Neuronal stem cell (in vitro differentiated cells): ENCODE measurements around the gene IRS2.

Experiments
- DNase-seq: peaks from one replicate; pipeline ENCODE4 v3.0.0-alpha.2; 2013; ENCODE audit warnings: low spot score
- H2AFZ ChIP-seq: one replicate; pipeline ENCODE4 v1.6.1; 2013; ENCODE audit warnings: mild to moderate bottlenecking, low read length, inconsistent platforms
- H2AK5ac ChIP-seq: 2 replicates; pipeline ENCODE4 v1.6.1; 2013; ENCODE audit warnings: low read depth, mild to moderate bottlenecking, inconsistent platforms, low read length, moderate library complexity, mixed read lengths
- H2BK120ac ChIP-seq: 2 replicates; pipeline ENCODE4 v1.6.1; 2013; ENCODE audit warnings: low read depth, mild to moderate bottlenecking, inconsistent platforms, low read length, moderate library complexity, mixed read lengths
- H2BK12ac ChIP-seq: one replicate; pipeline ENCODE4 v1.6.1; 2013; ENCODE audit warnings: low read length, inconsistent platforms
- H2BK15ac ChIP-seq: 2 replicates; pipeline ENCODE4 v1.6.1; 2013; ENCODE audit warnings: mild to moderate bottlenecking, low read length, inconsistent platforms, mixed read lengths
- H2BK5ac ChIP-seq: one replicate; pipeline ENCODE4 v1.6.1; 2013; ENCODE audit warnings: inconsistent platforms, mild to moderate bottlenecking, low read length, moderate library complexity
- H3K14ac ChIP-seq: one replicate; pipeline ENCODE4 v1.6.1; 2013; ENCODE audit warnings: low read length, inconsistent platforms
- H3K18ac ChIP-seq: 2 replicates; pipeline ENCODE4 v1.6.1; 2013; ENCODE audit warnings: low read length, inconsistent platforms
- H3K23ac ChIP-seq: 2 replicates; pipeline ENCODE4 v1.6.1; 2013; ENCODE audit warnings: low read depth, mild to moderate bottlenecking, mixed read lengths, low read length, inconsistent platforms; ENCODE audit not compliant: poor library complexity
- H3K27ac ChIP-seq: replicated peaks from 3 replicates; pipeline ENCODE4 v1.5.1; 2013; ENCODE audit warnings: low read length, inconsistent platforms
- H3K27me3 ChIP-seq, 3 experiments: 2 replicates each; pipeline ENCODE4 v1.6.1; 2013; ENCODE audit warnings: low read length in 3 of 3, mild to moderate bottlenecking in 2 of 3, inconsistent platforms in 1 of 3, low read depth in 1 of 3, mixed read lengths in 1 of 3, moderate library complexity in 1 of 3; ENCODE audit not compliant: control insufficient read depth in 3 of 3, insufficient read depth in 3 of 3
- H3K36me3 ChIP-seq, 2 donors: replicated peaks in 1 of 2; 2 replicates each; pipeline ENCODE4 v1.6.1; 2013; ENCODE audit warnings: low read length in 2 of 2; ENCODE audit not compliant: control insufficient read depth in 2 of 2, insufficient read depth in 2 of 2
- H3K4ac ChIP-seq: 2 replicates; pipeline ENCODE4 v1.6.1; 2013; ENCODE audit warnings: inconsistent platforms, mild to moderate bottlenecking, low read length, moderate library complexity
- H3K4me1 ChIP-seq, 2 donors: 1 replicate in 1 of 2; 2 replicates in 1 of 2; pipeline ENCODE4 v1.6.1; 2013; ENCODE audit warnings: low read length in 2 of 2, low read depth in 1 of 2; ENCODE audit not compliant: control insufficient read depth in 2 of 2, insufficient read depth in 1 of 2
- H3K4me2 ChIP-seq: one replicate; pipeline ENCODE4 v1.6.1; 2013; ENCODE audit warnings: mild to moderate bottlenecking, low read length, inconsistent platforms; ENCODE audit not compliant: insufficient read depth, poor library complexity, severe bottlenecking
- H3K4me3 ChIP-seq, 2 donors: 2 replicates each; pipeline ENCODE4 v1.5.1; 2013; ENCODE audit warnings: low read length in 2 of 2, mild to moderate bottlenecking in 2 of 2, inconsistent platforms in 1 of 2, moderate library complexity in 1 of 2
- H3K79me1 ChIP-seq: one replicate; pipeline ENCODE4 v1.6.1; 2013; ENCODE audit warnings: low read depth, mild to moderate bottlenecking, inconsistent platforms, low read length, moderate library complexity
- H3K9ac ChIP-seq: one replicate; pipeline ENCODE4 v1.6.1; 2013; ENCODE audit warnings: mild to moderate bottlenecking, low read depth, low read length, inconsistent platforms; ENCODE audit not compliant: poor library complexity
- H3K9me3 ChIP-seq, 2 donors: replicated peaks in 1 of 2; 2 replicates each; pipeline versions ENCODE3 to v1.6.1; 2013; ENCODE audit warnings: low read length in 2 of 2, mild to moderate bottlenecking in 2 of 2, inconsistent platforms in 1 of 2, low read depth in 1 of 2, mixed read lengths in 1 of 2, moderate library complexity in 1 of 2; ENCODE audit not compliant: control insufficient read depth in 2 of 2, insufficient read depth in 1 of 2
- H4K8ac ChIP-seq: one replicate; pipeline ENCODE4 v1.6.1; 2013; ENCODE audit warnings: low read depth, mild to moderate bottlenecking, inconsistent platforms, low read length, moderate library complexity
- H4K91ac ChIP-seq: one replicate; pipeline ENCODE4 v1.6.1; 2013; ENCODE audit warnings: low read length, low read depth, mild to moderate bottlenecking, inconsistent platforms; ENCODE audit not compliant: poor library complexity
- WGBS, 2 donors: extraction: QIAGEN DNeasy Blood & Tissue Kit; methylation state at CpG; one replicate each; pipeline ENCODE4 v1.1.7; 2013; ENCODE audit warnings: missing lambda C conversion rate in 2 of 2, mixed read lengths in 1 of 2; ENCODE audit not compliant: insufficient read length in 2 of 2, insufficient replicate concordance in 1 of 2; ENCODE audit errors: extremely low coverage in 2 of 2; 5-methylcytosine and 5-hydroxymethylcytosine counted together

IRS2 gene

DNA sequence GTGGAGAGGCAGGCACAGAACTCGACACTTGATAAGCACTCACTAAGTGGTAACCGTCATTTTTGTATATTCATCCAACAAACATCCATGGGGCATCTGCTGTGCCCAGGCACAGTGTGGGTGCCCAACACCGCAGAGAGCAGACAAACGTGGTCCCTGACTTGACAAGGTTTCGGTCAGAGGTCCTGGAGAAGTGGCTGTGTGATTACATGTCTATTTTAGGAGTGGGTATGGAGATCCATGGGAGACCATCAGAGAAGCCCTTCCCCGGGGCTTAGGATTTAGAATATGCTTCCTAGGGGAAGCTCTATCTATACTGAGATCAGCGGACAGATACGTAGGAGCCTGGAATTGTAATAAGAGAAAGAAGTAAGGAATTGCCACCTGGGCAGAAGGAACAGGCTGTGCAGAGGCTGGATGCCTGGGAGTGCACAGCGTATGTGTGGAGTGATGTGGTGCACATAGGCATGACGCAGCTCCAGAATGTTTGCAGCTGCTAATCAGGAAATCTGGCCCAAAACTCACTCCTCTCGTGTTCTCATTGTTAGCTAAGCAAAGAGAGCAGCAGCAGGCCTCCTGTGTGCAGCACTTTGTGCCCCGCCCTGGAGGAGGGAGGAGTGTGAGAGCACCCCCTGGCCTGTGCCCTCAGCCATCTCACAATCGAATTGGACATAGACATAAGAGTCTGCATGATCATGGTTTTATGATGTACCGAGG is 23.0 kb upstream of the IRS2 start:
- H3K36me3 ChIP-seq = peaks cover 0 to 2% of the 10 kb centered on the region in 2 donors
- no peak overlapping the region for H3K4me3 ChIP-seq
- peak overlapping the region; percentile 72 for H3K18ac ChIP-seq
- no peak overlapping the region for H2AFZ ChIP-seq
- H3K27ac ChIP-seq = no peak overlapping the region
- H2BK12ac ChIP-seq = no peak overlapping the region
- WGBS, 2 donors = no CpG with 5 or more reads among the region's 14 CpGs
- H2BK5ac ChIP-seq = no peak overlapping the region
- no peaks in the 10 kb centered on the region for H3K79me1 ChIP-seq
- peaks cover 0 to 16% (median 0%) of the 10 kb centered on the region in 3 experiments for H3K27me3 ChIP-seq
- H4K8ac ChIP-seq = no peak overlapping the region
- no peak overlapping the region for H2BK120ac ChIP-seq
- no peak for DNase-seq
- no peak overlapping the region for H2BK15ac ChIP-seq
- H3K9ac ChIP-seq = peak overlapping the region; percentile 50
- H3K9me3 ChIP-seq = no peaks in the 10 kb centered on the region
- H3K4me2 ChIP-seq = no peak overlapping the region
- peaks cover 0 to 1% of the 10 kb centered on the region in 2 donors for H3K4me1 ChIP-seq
- H2AK5ac ChIP-seq = no peak overlapping the region
- no peak overlapping the region for H4K91ac ChIP-seq
- H3K23ac ChIP-seq = no peak overlapping the region
- H3K4ac ChIP-seq = no peak overlapping the region
- H3K14ac ChIP-seq = no peak overlapping the region

GRCh38 chr13:109807345-109807744 is 21.0 kb upstream of the IRS2 start:
- H3K79me1 ChIP-seq = no peaks in the 10 kb centered on the region
- no peak overlapping the region for H3K9ac ChIP-seq
- WGBS, 2 donors = no CpG with 5 or more reads among the region's 3 CpGs
- no peak overlapping the region for H2BK5ac ChIP-seq
- H4K91ac ChIP-seq = no peak overlapping the region
- no peak overlapping the region for H3K27ac ChIP-seq
- peaks cover 0 to 1% of the 10 kb centered on the region in 2 donors for H3K4me1 ChIP-seq
- DNase-seq = no peak
- no peak overlapping the region for H2BK12ac ChIP-seq
- no peak overlapping the region for H3K4me2 ChIP-seq
- no peak overlapping the region for H3K18ac ChIP-seq
- no peaks in the 10 kb centered on the region for H3K9me3 ChIP-seq
- no peak overlapping the region for H3K23ac ChIP-seq
- H3K4ac ChIP-seq = no peak overlapping the region
- H4K8ac ChIP-seq = no peak overlapping the region
- H2BK15ac ChIP-seq = no peak overlapping the region
- H2AK5ac ChIP-seq = no peak overlapping the region
- H3K4me3 ChIP-seq = no peak overlapping the region
- H3K27me3 ChIP-seq = peaks cover 0 to 14% (median 0%) of the 10 kb centered on the region in 3 experiments
- no peak overlapping the region for H2BK120ac ChIP-seq
- peaks cover 0 to 2% of the 10 kb centered on the region in 2 donors for H3K36me3 ChIP-seq
- no peak overlapping the region for H3K14ac ChIP-seq
- no peak overlapping the region for H2AFZ ChIP-seq

DNA sequence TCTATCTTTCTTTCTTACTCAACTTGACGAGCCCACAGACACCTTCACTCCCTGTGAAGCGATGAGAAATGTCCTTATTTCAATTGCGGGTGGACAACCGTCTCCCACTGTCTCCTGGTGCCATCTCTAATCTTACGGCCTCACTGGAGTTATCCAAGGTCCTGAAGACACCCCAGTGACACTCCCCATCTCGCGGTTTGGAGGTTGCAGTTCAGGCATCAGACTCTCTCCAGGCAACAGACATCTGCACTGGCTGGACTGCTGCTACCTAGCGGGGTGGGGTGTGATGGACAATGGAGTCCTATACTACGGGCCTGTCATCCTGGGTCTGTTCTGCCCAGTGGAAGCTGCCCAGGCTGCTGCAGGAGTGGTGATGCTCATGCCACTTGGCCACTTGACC is 18.3 kb upstream of the IRS2 start:
- Histone ChIP-seq H2AK5ac (no peak overlapping the region), H3K14ac (peak overlapping the region; percentile 31), H3K27ac (no peak overlapping the region), H3K4me1 (peaks cover 0 to 1% of the 10 kb centered on the region in 2 donors), H4K91ac (no peak overlapping the region), H2BK15ac (no peak overlapping the region), H3K23ac (no peak overlapping the region), H3K9ac (no peak overlapping the region), H2BK5ac (no peak overlapping the region), H2BK120ac (no peak overlapping the region), H3K4ac (no peak overlapping the region), H2BK12ac (no peak overlapping the region), H3K36me3 (peaks cover 0 to 2% of the 10 kb centered on the region in 2 donors), H2AFZ (no peak overlapping the region), H3K18ac (no peak overlapping the region), H3K4me3 (no peak overlapping the region), H4K8ac (no peak overlapping the region), H3K9me3 (no peaks in the 10 kb centered on the region), H3K4me2 (no peak overlapping the region), H3K27me3 (peaks cover 0 to 3% (median 0%) of the 10 kb centered on the region in 3 experiments), H3K79me1 (no peaks in the 10 kb centered on the region)
- no peak for DNase-seq
- WGBS, 2 donors = no CpG with 5 or more reads among the region's 9 CpGs

- no peak for DNase-seq
- no peak overlapping the region for H4K8ac ChIP-seq
- H3K36me3 ChIP-seq = peaks cover 0 to 2% of the 10 kb centered on the region in 2 donors
- no peaks in the 10 kb centered on the region for H3K9me3 ChIP-seq
- H3K9ac ChIP-seq = no peak overlapping the region
- no peak overlapping the region for H2BK15ac ChIP-seq
- H3K27ac ChIP-seq = no peak overlapping the region
- H3K4me3 ChIP-seq = no peak overlapping the region
- no peaks in the 10 kb centered on the region for H3K27me3 ChIP-seq
- H3K23ac ChIP-seq = no peak overlapping the region
- H3K14ac ChIP-seq = no peak overlapping the region
- H2BK12ac ChIP-seq = no peak overlapping the region
- H2BK5ac ChIP-seq = no peak overlapping the region
- no peak overlapping the region for H3K18ac ChIP-seq
- H4K91ac ChIP-seq = no peak overlapping the region
- no peak overlapping the region for H3K4ac ChIP-seq
- H3K4me1 ChIP-seq = no peaks in the 10 kb centered on the region
- no peak overlapping the region for H2AK5ac ChIP-seq
- no peak overlapping the region for H2BK120ac ChIP-seq
- H3K4me2 ChIP-seq = no peak overlapping the region
- WGBS, 2 donors = no CpG with 5 or more reads among the region's 1 CpG
- no peaks in the 10 kb centered on the region for H3K79me1 ChIP-seq
- no peak overlapping the region for H2AFZ ChIP-seq
These were observed 17.4 kb upstream of the IRS2 start for GRCh38 chr13:109803825-109804224.
